LNCaP clone FGC (cell line): ENCODE results near the gene IQCE.

Experiments used
- DNase-seq: peaks from one replicate; pipeline ENCODE4 v3.0.0-alpha.2; 2011; ENCODE audit warnings: low read depth
- H3K4me3 ChIP-seq: 2 replicates; pipeline ENCODE4 v1.5.1; 2011; ENCODE audit warnings: mild to moderate bottlenecking, low read depth, low read length, control low read depth
- CTCF ChIP-seq: IDR thresholded peaks from 2 replicates; pipeline ENCODE4 v1.5.1; 2012; ENCODE audit warnings: mild to moderate bottlenecking; ENCODE audit not compliant: control insufficient read depth, insufficient read depth; ENCODE audit errors: extremely low read depth

IQCE gene

GRCh38 chr7:2521952-2522591 is 36.7 kb upstream of the IQCE start:
- TF ChIP-seq CTCF, result no peak
- no peak overlapping the region for H3K4me3 ChIP-seq
- no peak for DNase-seq

- TF ChIP-seq CTCF, result no peak
- H3K4me3 ChIP-seq, result no peak overlapping the region
- DNase-seq, result no peak
These were observed 35.9 kb upstream of the IQCE start for GRCh38 chr7:2522780-2523433.

- H3K4me3 ChIP-seq, result no peak overlapping the region
- no peak for TF ChIP-seq CTCF
- no peak for DNase-seq
These were observed 35.3 kb upstream of the IQCE start for GRCh38 chr7:2523461-2523936.

- no peak for TF ChIP-seq CTCF
- DNase-seq, result peak; percentile 47
- H3K4me3 ChIP-seq, result no peak overlapping the region
These were observed 34.6 kb upstream of the IQCE start for GRCh38 chr7:2523941-2524807.

GRCh38 chr7:2524808-2525657 is 33.7 kb upstream of the IQCE start:
- TF ChIP-seq CTCF, result no peak
- no peak overlapping the region for H3K4me3 ChIP-seq
- no peak for DNase-seq
